ENCODE measurements around the gene WDCP.
"Not testable (repeated sequence)": the region's sequence is repeated elsewhere in the genome, so short reads cannot be mapped to it uniquely, and the experiment has no call there.

Gene WDCP

GRCh38 chr2:24058564-24059271, 11.5 kb upstream of the WDCP start:
- DNase-seq = no peak

GRCh38 chr2:24055750-24056149, 8.6 kb upstream of the WDCP start:
- no peak for DNase-seq

- DNase-seq = no peak
Measured at GRCh38 chr2:24054366-24055010, 7.3 kb upstream of the WDCP start.

GRCh38 chr2:24052951-24053350, 5.8 kb upstream of the WDCP start:
- DNase-seq = no peak

GRCh38 chr2:24051833-24052232, 4.6 kb upstream of the WDCP start:
- no peak for DNase-seq

GRCh38 chr2:24050041-24050979, 3.1 kb upstream of the WDCP start:
- no peak for DNase-seq

- DNase-seq = peak; percentile 60
Measured at GRCh38 chr2:24049485-24050021, 2.4 kb upstream of the WDCP start, which contains the start of gene FKBP1B. FKBP1B (plus strand) TSS chr2:24049741; CDS start chr2:24049850, 109 bp downstream.

GRCh38 chr2:24048769-24049484, 1.7 kb upstream of the WDCP start:
- peak; percentile 52 for DNase-seq

- no peak for DNase-seq
Measured at GRCh38 chr2:24047703-24048033, 477 bp upstream of the WDCP start.

- no peak for DNase-seq
Measured at GRCh38 chr2:24046599-24046929, 627 bp downstream of the WDCP start.

- DNase-seq = no peak
Measured at GRCh38 chr2:24045511-24046508, 1.4 kb downstream of the WDCP start.

GRCh38 chr2:24043133-24043532, 4.1 kb downstream of the WDCP start:
- not testable (repeated sequence) for DNase-seq

- no peak for DNase-seq
Measured at GRCh38 chr2:24040511-24040910, 6.7 kb downstream of the WDCP start.

- DNase-seq = no peak
Measured at GRCh38 chr2:24038786-24039499, 8.2 kb downstream of the WDCP start.

GRCh38 chr2:24026233-24026632, 21.0 kb downstream of the WDCP start:
- no peak for DNase-seq

GRCh38 chr2:24024996-24025663, 22.1 kb downstream of the WDCP start:
- no peak for DNase-seq

- DNase-seq = no peak
Measured at GRCh38 chr2:24024018-24024417, 23.2 kb downstream of the WDCP start.

- DNase-seq = no peak
Measured at GRCh38 chr2:24022975-24023575, 24.1 kb downstream of the WDCP start.

- DNase-seq = no peak
Measured at GRCh38 chr2:24022324-24022974, 24.7 kb downstream of the WDCP start.

All from NCI-H1105 treated with DMSO at 0.1 percent for 48 hours (cell line).